ENCODE measurements around the gene SNX21.

DNA sequence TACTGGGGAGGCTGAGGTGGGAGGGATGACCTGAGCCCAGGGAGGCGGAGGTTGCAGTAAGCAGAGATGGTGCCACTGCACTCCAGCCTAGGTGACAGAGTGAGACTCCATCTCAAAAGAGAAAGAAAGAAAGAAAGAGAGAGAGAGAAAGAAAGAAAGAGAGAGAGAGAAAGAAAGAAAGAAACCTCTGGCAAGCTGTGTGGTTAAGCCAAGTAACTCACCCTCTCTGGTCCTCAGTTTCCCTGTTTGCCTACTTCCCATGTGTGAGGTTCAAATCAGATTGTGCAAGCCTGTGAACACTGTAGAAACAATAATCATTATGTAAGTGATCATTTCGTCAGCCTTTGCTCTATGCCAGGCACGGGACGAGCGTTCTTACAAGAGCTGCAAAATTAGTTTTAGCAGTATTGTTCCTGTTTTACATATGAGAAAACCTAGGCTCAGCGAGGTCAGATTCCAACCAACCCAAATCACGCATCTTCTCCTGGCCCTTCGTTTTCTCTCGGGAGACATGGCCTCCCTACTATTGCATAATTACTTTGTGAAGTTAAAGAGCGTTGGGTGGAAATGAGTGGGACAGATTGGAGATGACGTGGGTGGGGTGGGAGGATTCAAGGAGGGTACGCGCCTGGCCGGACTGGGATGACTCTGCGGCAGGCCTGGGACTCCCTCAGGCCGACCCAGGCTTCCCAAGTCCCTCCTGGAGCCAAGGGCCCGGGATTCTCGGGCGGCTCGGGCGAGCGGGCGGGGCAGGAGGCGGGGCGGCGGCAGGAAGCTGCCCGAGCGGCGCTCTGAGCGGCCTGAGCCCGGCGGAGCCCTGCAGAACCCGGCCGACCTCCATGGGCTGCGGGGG, at the start of gene SNX21:
- TF ChIP-seq ZNF274 (IDR thresholded peaks at IDR 0.05; ENCODE audit: low read depth, low read length) = no peak
- no peak for TF ChIP-seq YY1 (IDR thresholded peaks at IDR 0.05; ENCODE audit: insufficient read depth, insufficient read length)
- no peak for TF ChIP-seq SUZ12 (IDR thresholded peaks at IDR 0.05; ENCODE audit: extremely low read depth, insufficient read depth, insufficient read length)

Data from NT2/D1 (cell line).